ENCODE data around the gene ITGB2. TPM values are rescaled to one million over a fixed set of nuclear protein-coding genes. Genes with fewer than 3 reads are reported as not detected.

Gene ITGB2
- total RNA-seq, 1 donor from 2014 or later: 35.1 TPM

- H3K9me3 ChIP-seq: no peaks in the 10 kb centered on the region
- intact Hi-C loops (cut with DNase I): loop anchor here (2.0 to 10.0 kb wide), 3 partner anchors 127 to 317 kb away; partner anchors contain the start of gene ADARB1
- no peak overlapping the region for H3K4me3 ChIP-seq
- no peak for DNase-seq (ENCODE audit: extremely low spot score in 2 of 2)
- H3K27me3 ChIP-seq: no peaks in the 10 kb centered on the region
- peaks cover 0 to 6% of the 10 kb centered on the region in 2 donors for H3K36me3 ChIP-seq
- no peak overlapping the region for H3K27ac ChIP-seq
- TF ChIP-seq POLR2AphosphoS5 (IDR thresholded peaks at IDR 0.05; ENCODE audit: insufficient read depth in 1 of 2, low read depth in 1 of 2): no peak
- TF ChIP-seq POLR2A (IDR thresholded peaks at IDR 0.05): no peak
- no peak for TF ChIP-seq CTCF (IDR thresholded peaks at IDR 0.05)
- peaks cover 17% of the 10 kb centered on the region for H3K4me1 ChIP-seq
Measured at GRCh38 chr21:44947930-44948331, 27.2 kb upstream of the ITGB2 start.

- no peak for TF ChIP-seq CTCF (IDR thresholded peaks at IDR 0.05)
- Histone ChIP-seq H3K36me3 (peaks cover 0 to 6% of the 10 kb centered on the region in 2 donors), H3K9me3 (no peaks in the 10 kb centered on the region)
Measured at GRCh38 chr21:44947111-44947929, 26.6 kb upstream of the ITGB2 start.

GRCh38 chr21:44946254-44947041 is 25.7 kb upstream of the ITGB2 start:
- peaks cover 0 to 6% of the 10 kb centered on the region in 2 donors for H3K36me3 ChIP-seq
- H3K27ac ChIP-seq: no peak overlapping the region
- intact Hi-C loops (cut with DNase I): loop anchor here (10.0 kb wide), 2 partner anchors 128 to 318 kb away; partner anchors contain the start of gene ADARB1
- DNase-seq (ENCODE audit: extremely low spot score in 2 of 2): no peak
- peaks cover 31% of the 10 kb centered on the region for H3K4me1 ChIP-seq
- H3K9me3 ChIP-seq: no peaks in the 10 kb centered on the region
- H3K27me3 ChIP-seq: no peaks in the 10 kb centered on the region
- H3K4me3 ChIP-seq: no peak overlapping the region
- no peak for TF ChIP-seq POLR2AphosphoS5 (IDR thresholded peaks at IDR 0.05; ENCODE audit: insufficient read depth in 1 of 2, low read depth in 1 of 2)
- no peak for TF ChIP-seq CTCF (IDR thresholded peaks at IDR 0.05)
- TF ChIP-seq POLR2A (IDR thresholded peaks at IDR 0.05): no peak

More at GRCh38 chr21:44947111-44947929, 26.6 kb upstream of the ITGB2 start:
- Histone ChIP-seq H3K4me3 (no peak overlapping the region), H3K4me1 (peaks cover 22% of the 10 kb centered on the region), H3K27me3 (no peaks in the 10 kb centered on the region), H3K27ac (no peak overlapping the region)
- DNase-seq (ENCODE audit: extremely low spot score in 2 of 2): no peak
- intact Hi-C loops (cut with DNase I): loop anchor here (10.0 kb wide), 2 partner anchors 127 to 317 kb away; partner anchors contain the start of gene ADARB1

- TF ChIP-seq POLR2A (IDR thresholded peaks at IDR 0.05): no peak
- TF ChIP-seq POLR2AphosphoS5 (IDR thresholded peaks at IDR 0.05; ENCODE audit: insufficient read depth in 1 of 2, low read depth in 1 of 2): no peak
- TF ChIP-seq CTCF (IDR thresholded peaks at IDR 0.05): no peak
- Histone ChIP-seq H3K36me3 (peaks cover 0 to 6% of the 10 kb centered on the region in 2 donors), H3K4me3 (no peak overlapping the region), H3K4me1 (peaks cover 34% of the 10 kb centered on the region), H3K9me3 (no peaks in the 10 kb centered on the region), H3K27ac (no peak overlapping the region), H3K27me3 (no peaks in the 10 kb centered on the region)
- DNase-seq (ENCODE audit: extremely low spot score in 2 of 2): no peak
- intact Hi-C loops (cut with DNase I): loop anchor here (10.0 kb wide), 2 partner anchors 130 to 320 kb away; partner anchors contain the start of gene ADARB1
Measured at GRCh38 chr21:44944596-44944995, 23.9 kb upstream of the ITGB2 start.
